HepG2 (cell line): ENCODE results near the gene YIPF7. TPM values are rescaled to one million over a fixed set of nuclear protein-coding genes. Genes with fewer than 3 reads are reported as not detected.

Experiments used
- ATF7 ChIP-seq, 2 experiments: fragments of 450-650 bp in 1 of 2; sonication (generic) in 1 of 2; formaldehyde crosslinking in 1 of 2; IDR thresholded peaks; 2 replicates each; pipeline versions ENCODE4 v1.4.0 to v1.6.1; 2016 to 2020; ENCODE audit warnings: antibody characterized with exemption in 1 of 2, mild to moderate bottlenecking in 1 of 2, missing genetic modification reagents in 1 of 2
- CREB3 ChIP-seq: sonication (generic); formaldehyde crosslinking; IDR thresholded peaks from 2 replicates; pipeline ENCODE4 v1.5.0; 2020; ENCODE audit warnings: missing genetic modification reagents
- HDAC1 ChIP-seq: sonication (generic); formaldehyde crosslinking; IDR thresholded peaks from 2 replicates; pipeline ENCODE4 v1.5.1; 2020; ENCODE audit warnings: mild to moderate bottlenecking, missing genetic modification reagents
- HMGA1 ChIP-seq: sonication (generic); formaldehyde crosslinking; conservative IDR thresholded peaks from 2 replicates; pipeline ENCODE4 v1.4.0; 2020; ENCODE audit warnings: missing genetic modification reagents
- SMAD3 ChIP-seq: sonication (generic); formaldehyde crosslinking; IDR thresholded peaks from 2 replicates; pipeline ENCODE4 v1.4.0; 2020; ENCODE audit warnings: missing genetic modification reagents
- THRA ChIP-seq: sonication (generic); formaldehyde crosslinking; IDR thresholded peaks from 2 replicates; pipeline ENCODE4 v1.4.0; 2020; ENCODE audit warnings: missing genetic modification reagents, borderline replicate concordance
- ZNF136 ChIP-seq: sonication (generic); formaldehyde crosslinking; IDR thresholded peaks from 2 replicates; pipeline ENCODE4 v1.8.1; 2022; ENCODE audit warnings: low read depth, mild to moderate bottlenecking, moderate library complexity, missing genetic modification reagents
- ZNF616 ChIP-seq: sonication (generic); formaldehyde crosslinking; IDR thresholded peaks from 2 replicates; pipeline ENCODE4 v1.5.0; 2020; ENCODE audit warnings: low read depth, mild to moderate bottlenecking, missing genetic modification reagents
- ZNF644 ChIP-seq: IDR thresholded peaks from 2 replicates; pipeline ENCODE4 v1.6.1; 2016; ENCODE audit warnings: low read depth
- polyA plus RNA-seq, 8 experiments: library from polyadenylated mRNA; depleted of rRNA in 3 of 8; stranded (reverse) in 7 of 8; unstranded in 1 of 8; fragments of >200 nt; fragmentation: Illumina TruSeq in 4 of 8; extraction: Trizol in 4 of 8; gene quantifications; 2 replicates each; pipeline versions ENCODE4 v1.2.1 to v1.2.3, GENCODE V29; 2011 to 2016; ENCODE audit warnings: low read depth in 4 of 8, missing spikeins in 1 of 8, mixed read lengths in 1 of 8; ENCODE audit not compliant: insufficient read depth in 1 of 8
- total RNA-seq, 5 experiments: library from RNA; depleted of rRNA; stranded (reverse); fragments of >200 nt; fragmentation: Illumina TruSeq; extraction: Trizol; gene quantifications; 2 replicates each; pipeline ENCODE4 v1.2.3, GENCODE V29; 2016; ENCODE audit warnings: low read depth in 1 of 5
- TF ChIP-seq, protein P1 (sequence below): sonication (generic); formaldehyde crosslinking; IDR thresholded peaks from 2 replicates; pipeline ENCODE4 v1.5.1; 2020; ENCODE audit warnings: mild to moderate bottlenecking, missing genetic modification reagents, moderate library complexity
- TF ChIP-seq, protein P2 (sequence below): sonication (generic); formaldehyde crosslinking; IDR thresholded peaks from 2 replicates; pipeline ENCODE4 v1.5.1; 2020; ENCODE audit warnings: mild to moderate bottlenecking, missing genetic modification reagents, moderate library complexity
- TF ChIP-seq, protein P3 (sequence below): sonication (generic); formaldehyde crosslinking; IDR thresholded peaks from 2 replicates; pipeline ENCODE4 v1.5.0; 2020; ENCODE audit warnings: mild to moderate bottlenecking, missing genetic modification reagents, borderline replicate concordance
- TF ChIP-seq, protein P4 (sequence below): sonication (generic); formaldehyde crosslinking; conservative IDR thresholded peaks from 2 replicates; pipeline ENCODE4 v1.4.0; 2020; ENCODE audit warnings: missing genetic modification reagents

The YIPF7 gene
- total and polyA plus RNA-seq, 2 of the 13 experiments (the other 11 are each of a cell fraction or from before 2014, with no cell fraction given) = 0.12 TPM; not detected in 1

DNA sequence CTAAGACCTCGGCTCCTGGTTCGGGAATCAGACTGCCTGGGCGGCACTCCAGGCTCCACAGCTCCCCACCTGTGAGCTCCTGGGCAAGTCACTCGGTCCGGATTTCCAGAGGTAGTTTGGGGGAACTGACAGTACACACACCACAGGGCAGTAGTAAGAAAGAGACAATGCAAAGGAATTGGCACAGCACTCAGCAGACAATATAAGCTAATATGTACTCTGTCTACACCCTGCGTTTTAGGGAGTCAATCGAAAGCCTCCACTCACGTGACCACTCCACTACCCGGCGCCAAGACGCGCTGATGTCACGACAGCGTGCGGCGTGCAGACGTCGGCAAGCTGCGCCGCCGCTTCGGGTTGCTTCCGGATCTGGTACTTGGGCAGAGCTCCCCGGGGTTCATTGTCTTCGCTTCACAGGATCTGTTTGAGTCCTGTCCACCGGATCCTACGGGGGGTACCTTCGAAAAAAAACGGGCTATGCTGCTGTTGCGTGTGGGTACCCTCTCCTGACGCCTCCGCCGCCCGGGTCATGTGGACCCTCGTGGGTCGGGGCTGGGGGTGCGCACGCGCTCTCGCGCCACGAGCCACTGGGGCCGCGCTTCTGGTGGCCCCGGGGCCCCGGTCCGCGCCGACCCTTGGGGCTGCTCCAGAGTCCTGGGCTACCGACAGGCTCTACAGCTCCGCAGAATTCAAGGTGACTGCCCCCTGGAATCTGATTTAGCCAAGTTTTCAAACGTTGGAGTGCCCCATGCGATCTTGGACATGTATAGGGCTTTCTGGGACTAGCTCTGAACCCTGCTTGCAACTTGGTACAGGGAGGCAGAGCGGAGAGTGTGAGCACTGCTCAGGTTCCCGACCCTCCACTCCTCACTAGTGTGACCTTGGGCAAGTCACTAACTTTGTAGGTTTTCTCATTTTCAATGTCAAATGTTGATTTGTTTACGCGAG is 26.9 kb upstream of the YIPF7 start, which contains the start of gene GUF1 (continued):
- TF ChIP-seq, protein P1, sequence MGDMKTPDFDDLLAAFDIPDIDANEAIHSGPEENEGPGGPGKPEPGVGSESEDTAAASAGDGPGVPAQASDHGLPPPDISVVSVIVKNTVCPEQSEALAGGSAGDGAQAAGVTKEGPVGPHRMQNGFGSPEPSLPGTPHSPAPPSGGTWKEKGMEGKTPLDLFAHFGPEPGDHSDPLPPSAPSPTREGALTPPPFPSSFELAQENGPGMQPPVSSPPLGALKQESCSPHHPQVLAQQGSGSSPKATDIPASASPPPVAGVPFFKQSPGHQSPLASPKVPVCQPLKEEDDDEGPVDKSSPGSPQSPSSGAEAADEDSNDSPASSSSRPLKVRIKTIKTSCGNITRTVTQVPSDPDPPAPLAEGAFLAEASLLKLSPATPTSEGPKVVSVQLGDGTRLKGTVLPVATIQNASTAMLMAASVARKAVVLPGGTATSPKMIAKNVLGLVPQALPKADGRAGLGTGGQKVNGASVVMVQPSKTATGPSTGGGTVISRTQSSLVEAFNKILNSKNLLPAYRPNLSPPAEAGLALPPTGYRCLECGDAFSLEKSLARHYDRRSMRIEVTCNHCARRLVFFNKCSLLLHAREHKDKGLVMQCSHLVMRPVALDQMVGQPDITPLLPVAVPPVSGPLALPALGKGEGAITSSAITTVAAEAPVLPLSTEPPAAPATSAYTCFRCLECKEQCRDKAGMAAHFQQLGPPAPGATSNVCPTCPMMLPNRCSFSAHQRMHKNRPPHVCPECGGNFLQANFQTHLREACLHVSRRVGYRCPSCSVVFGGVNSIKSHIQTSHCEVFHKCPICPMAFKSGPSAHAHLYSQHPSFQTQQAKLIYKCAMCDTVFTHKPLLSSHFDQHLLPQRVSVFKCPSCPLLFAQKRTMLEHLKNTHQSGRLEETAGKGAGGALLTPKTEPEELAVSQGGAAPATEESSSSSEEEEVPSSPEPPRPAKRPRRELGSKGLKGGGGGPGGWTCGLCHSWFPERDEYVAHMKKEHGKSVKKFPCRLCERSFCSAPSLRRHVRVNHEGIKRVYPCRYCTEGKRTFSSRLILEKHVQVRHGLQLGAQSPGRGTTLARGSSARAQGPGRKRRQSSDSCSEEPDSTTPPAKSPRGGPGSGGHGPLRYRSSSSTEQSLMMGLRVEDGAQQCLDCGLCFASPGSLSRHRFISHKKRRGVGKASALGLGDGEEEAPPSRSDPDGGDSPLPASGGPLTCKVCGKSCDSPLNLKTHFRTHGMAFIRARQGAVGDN (CRISPR knock-in tag) = peak; percentile 95
- TF ChIP-seq ZNF136 (0 out of 2 replicates have a peak, but pooled peaks have one; percentile 63), SMAD3 (CRISPR knock-in tag) (peak; percentile 62), ZNF644 (no peak), ZNF616 (CRISPR knock-in tag) (0 out of 2 replicates have a peak, but pooled peaks have one; percentile 47), CREB3 (CRISPR knock-in tag) (no peak), HDAC1 (CRISPR knock-in tag) (peak; percentile 88), ATF7 (IDR thresholded peaks at IDR 0.05) (no peak), ATF7 (CRISPR knock-in tag; IDR thresholded peaks at IDR 0.05) (0 out of 2 replicates have a peak, but pooled peaks have one; percentile 62), THRA (CRISPR knock-in tag) (no peak), HMGA1 (CRISPR knock-in tag) (no peak)
- TF ChIP-seq, protein P2, sequence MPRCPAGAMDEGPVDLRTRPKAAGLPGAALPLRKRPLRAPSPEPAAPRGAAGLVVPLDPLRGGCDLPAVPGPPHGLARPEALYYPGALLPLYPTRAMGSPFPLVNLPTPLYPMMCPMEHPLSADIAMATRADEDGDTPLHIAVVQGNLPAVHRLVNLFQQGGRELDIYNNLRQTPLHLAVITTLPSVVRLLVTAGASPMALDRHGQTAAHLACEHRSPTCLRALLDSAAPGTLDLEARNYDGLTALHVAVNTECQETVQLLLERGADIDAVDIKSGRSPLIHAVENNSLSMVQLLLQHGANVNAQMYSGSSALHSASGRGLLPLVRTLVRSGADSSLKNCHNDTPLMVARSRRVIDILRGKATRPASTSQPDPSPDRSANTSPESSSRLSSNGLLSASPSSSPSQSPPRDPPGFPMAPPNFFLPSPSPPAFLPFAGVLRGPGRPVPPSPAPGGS (CRISPR knock-in tag) = peak; percentile 55; the same call in 1 of the 2 replicates
- TF ChIP-seq, protein P3, sequence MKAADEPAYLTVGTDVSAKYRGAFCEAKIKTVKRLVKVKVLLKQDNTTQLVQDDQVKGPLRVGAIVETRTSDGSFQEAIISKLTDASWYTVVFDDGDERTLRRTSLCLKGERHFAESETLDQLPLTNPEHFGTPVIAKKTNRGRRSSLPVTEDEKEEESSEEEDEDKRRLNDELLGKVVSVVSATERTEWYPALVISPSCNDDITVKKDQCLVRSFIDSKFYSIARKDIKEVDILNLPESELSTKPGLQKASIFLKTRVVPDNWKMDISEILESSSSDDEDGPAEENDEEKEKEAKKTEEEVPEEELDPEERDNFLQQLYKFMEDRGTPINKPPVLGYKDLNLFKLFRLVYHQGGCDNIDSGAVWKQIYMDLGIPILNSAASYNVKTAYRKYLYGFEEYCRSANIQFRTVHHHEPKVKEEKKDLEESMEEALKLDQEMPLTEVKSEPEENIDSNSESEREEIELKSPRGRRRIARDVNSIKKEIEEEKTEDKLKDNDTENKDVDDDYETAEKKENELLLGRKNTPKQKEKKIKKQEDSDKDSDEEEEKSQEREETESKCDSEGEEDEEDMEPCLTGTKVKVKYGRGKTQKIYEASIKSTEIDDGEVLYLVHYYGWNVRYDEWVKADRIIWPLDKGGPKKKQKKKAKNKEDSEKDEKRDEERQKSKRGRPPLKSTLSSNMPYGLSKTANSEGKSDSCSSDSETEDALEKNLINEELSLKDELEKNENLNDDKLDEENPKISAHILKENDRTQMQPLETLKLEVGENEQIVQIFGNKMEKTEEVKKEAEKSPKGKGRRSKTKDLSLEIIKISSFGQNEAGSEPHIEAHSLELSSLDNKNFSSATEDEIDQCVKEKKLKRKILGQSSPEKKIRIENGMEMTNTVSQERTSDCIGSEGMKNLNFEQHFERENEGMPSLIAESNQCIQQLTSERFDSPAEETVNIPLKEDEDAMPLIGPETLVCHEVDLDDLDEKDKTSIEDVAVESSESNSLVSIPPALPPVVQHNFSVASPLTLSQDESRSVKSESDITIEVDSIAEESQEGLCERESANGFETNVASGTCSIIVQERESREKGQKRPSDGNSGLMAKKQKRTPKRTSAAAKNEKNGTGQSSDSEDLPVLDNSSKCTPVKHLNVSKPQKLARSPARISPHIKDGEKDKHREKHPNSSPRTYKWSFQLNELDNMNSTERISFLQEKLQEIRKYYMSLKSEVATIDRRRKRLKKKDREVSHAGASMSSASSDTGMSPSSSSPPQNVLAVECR (CRISPR knock-in tag) = peak; percentile 90
- TF ChIP-seq, protein P4, sequence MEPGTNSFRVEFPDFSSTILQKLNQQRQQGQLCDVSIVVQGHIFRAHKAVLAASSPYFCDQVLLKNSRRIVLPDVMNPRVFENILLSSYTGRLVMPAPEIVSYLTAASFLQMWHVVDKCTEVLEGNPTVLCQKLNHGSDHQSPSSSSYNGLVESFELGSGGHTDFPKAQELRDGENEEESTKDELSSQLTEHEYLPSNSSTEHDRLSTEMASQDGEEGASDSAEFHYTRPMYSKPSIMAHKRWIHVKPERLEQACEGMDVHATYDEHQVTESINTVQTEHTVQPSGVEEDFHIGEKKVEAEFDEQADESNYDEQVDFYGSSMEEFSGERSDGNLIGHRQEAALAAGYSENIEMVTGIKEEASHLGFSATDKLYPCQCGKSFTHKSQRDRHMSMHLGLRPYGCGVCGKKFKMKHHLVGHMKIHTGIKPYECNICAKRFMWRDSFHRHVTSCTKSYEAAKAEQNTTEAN (CRISPR knock-in tag) = no peak
